Peyer's patch (tissue), 4 donors: ENCODE results near the gene F2RL3. TPM values are rescaled to one million over a fixed set of nuclear protein-coding genes. Genes with fewer than 3 reads are reported as not detected.

Source experiments
- DNase-seq, 3 donors: peaks; one replicate each; pipeline ENCODE4 v3.0.0-alpha.2; 2017 to 2019
- H3K27ac ChIP-seq, 4 donors: fragments of 200-600 bp; sonication (generic); one replicate each; pipeline ENCODE4 v1.5.1; 2016 to 2019
- H3K27me3 ChIP-seq, 2 donors: fragments of 200-600 bp; sonication (generic); one replicate each; pipeline ENCODE4 v1.5.1; 2019
- H3K36me3 ChIP-seq, 3 donors: fragments of 200-600 bp; sonication (generic); one replicate each; pipeline ENCODE4 v1.5.1; 2016 to 2019
- H3K4me1 ChIP-seq, 4 donors: fragments of 200-600 bp; sonication (generic); one replicate each; pipeline ENCODE4 v1.5.1; 2016 to 2019
- H3K4me3 ChIP-seq, 4 donors: fragments of 200-600 bp; sonication (generic); 1 replicate in 3 of 4; 2 replicates in 1 of 4; pipeline ENCODE4 v1.5.1; 2016 to 2019; ENCODE audit warnings: mild to moderate bottlenecking in 1 of 4
- H3K9me3 ChIP-seq, 4 donors: fragments of 200-600 bp; sonication (generic); one replicate each; pipeline ENCODE4 v1.5.1; 2016 to 2019; ENCODE audit warnings: mild to moderate bottlenecking in 1 of 4
- CTCF ChIP-seq, 6 experiments: fragments of 450-650 bp in 4 of 6; fragments of 200-600 bp in 2 of 6; sonication (generic) in 1 of 6; IDR thresholded peaks; one replicate each; pipeline ENCODE4 v1.5.1; 2017 to 2019; ENCODE audit warnings: antibody characterized with exemption in 6 of 6, mild to moderate bottlenecking in 3 of 6, moderate library complexity in 1 of 6
- POLR2A ChIP-seq, 2 donors: fragments of 450-650 bp; IDR thresholded peaks; one replicate each; pipeline ENCODE4 v1.5.1; 2017; ENCODE audit warnings: antibody characterized with exemption in 2 of 2, mild to moderate bottlenecking in 2 of 2, moderate library complexity in 2 of 2
- total RNA-seq, 4 donors: library from RNA; depleted of rRNA; stranded (reverse); fragments of >200 nt; gene quantifications; one replicate each; pipeline ENCODE4 v1.1.0, GENCODE V29; 2016

The F2RL3 gene
- total RNA-seq, 4 donors from 2014 or later, result 3.9 to 11.6 (median 5.1) TPM

GRCh38 chr19:16919496-16919895 is 30.7 kb downstream of the F2RL3 start:
- Histone ChIP-seq H3K36me3 (no peaks in the 10 kb centered on the region), H3K9me3 (peaks cover 0 to 3% (median 0%) of the 10 kb centered on the region in 4 donors), H3K4me3 (no peak overlapping the region), H3K27ac (no peak overlapping the region), H3K4me1 (no peaks in the 10 kb centered on the region), H3K27me3 (no peaks in the 10 kb centered on the region)
- TF ChIP-seq POLR2A (IDR thresholded peaks at IDR 0.05), result no peak
- TF ChIP-seq CTCF (IDR thresholded peaks at IDR 0.05), result no peak
- no peak for DNase-seq

- TF ChIP-seq POLR2A (IDR thresholded peaks at IDR 0.05) (no peak), CTCF (IDR thresholded peaks at IDR 0.05) (no peak)
Measured at GRCh38 chr19:16920816-16921529, 32.2 kb downstream of the F2RL3 start.

GRCh38 chr19:16921766-16922591 is 33.2 kb downstream of the F2RL3 start:
- no peaks in the 10 kb centered on the region for H3K4me1 ChIP-seq
- DNase-seq, result no peak
- H3K27ac ChIP-seq, result no peak overlapping the region
- H3K27me3 ChIP-seq, result no peaks in the 10 kb centered on the region
- no peaks in the 10 kb centered on the region for H3K36me3 ChIP-seq
- H3K4me3 ChIP-seq, result no peak overlapping the region
- H3K9me3 ChIP-seq, result no peaks in the 10 kb centered on the region
- no peak for TF ChIP-seq CTCF (IDR thresholded peaks at IDR 0.05)

More at GRCh38 chr19:16920816-16921529, 32.2 kb downstream of the F2RL3 start:
- Histone ChIP-seq H3K4me3 (no peak overlapping the region), H3K4me1 (no peaks in the 10 kb centered on the region), H3K27ac (no peak overlapping the region), H3K36me3 (no peaks in the 10 kb centered on the region), H3K9me3 (no peaks in the 10 kb centered on the region), H3K27me3 (no peaks in the 10 kb centered on the region)
- DNase-seq, result no peak

GRCh38 chr19:16922592-16922934 is 33.8 kb downstream of the F2RL3 start:
- TF ChIP-seq POLR2A (IDR thresholded peaks at IDR 0.05), result no peak
- no peak for TF ChIP-seq CTCF (IDR thresholded peaks at IDR 0.05)
- DNase-seq, result no peak
- Histone ChIP-seq H3K27ac (no peak overlapping the region), H3K4me1 (no peaks in the 10 kb centered on the region), H3K4me3 (no peak overlapping the region), H3K9me3 (no peaks in the 10 kb centered on the region), H3K36me3 (no peaks in the 10 kb centered on the region), H3K27me3 (no peaks in the 10 kb centered on the region)

GRCh38 chr19:16922949-16923348 is 34.1 kb downstream of the F2RL3 start:
- Histone ChIP-seq H3K36me3 (no peaks in the 10 kb centered on the region), H3K27me3 (no peaks in the 10 kb centered on the region), H3K4me1 (no peaks in the 10 kb centered on the region), H3K27ac (no peak overlapping the region), H3K4me3 (no peak overlapping the region), H3K9me3 (no peaks in the 10 kb centered on the region)
- TF ChIP-seq POLR2A (IDR thresholded peaks at IDR 0.05) (no peak), CTCF (IDR thresholded peaks at IDR 0.05) (no peak)
- no peak for DNase-seq
